ENCODE data around the gene CAMKMT. TPM values are rescaled to one million over a fixed set of nuclear protein-coding genes. Genes with fewer than 3 reads are reported as not detected.
A peak's percentile ranks its signal among the peaks of the same experiment; 100 is the strongest.

Gene CAMKMT
- total RNA-seq, 3 donors from 2014 or later (not counting 1 experiment from before 2014, with no cell fraction given): 18.1 to 25.0 (median 20.6) TPM

DNA sequence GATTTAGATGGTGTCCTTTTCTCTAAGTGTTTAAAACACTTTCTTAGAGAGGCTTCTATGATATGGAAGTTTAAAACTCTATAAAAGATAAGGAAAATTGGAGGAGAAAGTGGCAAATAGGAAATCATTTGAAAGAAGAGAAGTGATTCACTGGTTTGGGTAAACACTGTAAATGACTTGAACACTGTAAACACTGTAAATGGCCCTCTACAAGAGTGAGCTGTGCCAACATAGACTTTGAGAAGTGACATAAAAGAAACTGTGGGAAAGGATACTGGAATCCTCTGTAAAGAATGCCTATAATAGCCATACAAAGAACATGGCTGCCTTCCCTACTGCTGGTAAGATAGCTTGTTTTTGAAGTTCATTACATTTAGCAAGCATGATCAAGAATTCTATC is 368.8 kb downstream of the CAMKMT start:
- no peak for ATAC-seq
- no peak overlapping the region for H3K4me3 ChIP-seq (ENCODE audit: low read length)
- no peak for DNase-seq

DNA sequence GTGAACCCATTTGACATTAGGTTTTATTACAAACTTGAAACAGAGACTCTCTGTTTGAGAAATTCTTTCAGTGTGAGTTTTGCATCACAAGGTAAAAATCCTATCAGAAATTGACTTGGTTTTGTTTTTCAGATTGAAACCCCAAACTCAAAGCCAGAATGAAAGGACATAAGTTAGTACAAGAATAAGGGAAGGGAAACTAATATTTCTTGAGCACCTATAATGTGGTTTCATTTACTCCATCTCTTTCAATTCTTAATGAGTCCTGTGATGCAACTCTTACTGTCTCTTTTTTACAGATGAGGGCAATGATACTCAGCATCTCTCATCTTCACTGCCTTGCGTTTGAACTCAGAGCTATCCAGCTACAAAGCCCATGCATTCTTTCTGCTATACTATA is 369.8 kb downstream of the CAMKMT start:
- DNase-seq (no peak), ATAC-seq (no peak)
- Histone ChIP-seq H3K4me1 (ENCODE audit: control insufficient read depth, insufficient read depth, low read length) (no peaks in the 10 kb centered on the region), H3K4me3 (ENCODE audit: low read length) (no peak overlapping the region), H3K36me3 (ENCODE audit: control insufficient read depth, insufficient read depth, low read length) (no peaks in the 10 kb centered on the region), H3K27me3 (ENCODE audit: control insufficient read depth, insufficient read depth, low read length) (no peaks in the 10 kb centered on the region), H3K9me3 (ENCODE audit: control insufficient read depth, insufficient read depth, low read length) (peaks cover 3% of the 10 kb centered on the region), H3K27ac (ENCODE audit: low read length) (no peak overlapping the region)
- Mint-ChIP-seq H3K27me3 (ENCODE audit: low read depth in 2 of 2) (peaks cover 0 to 3% of the 10 kb centered on the region in 2 donors), H3K9me3 (peaks cover 3% of the 10 kb centered on the region in 2 donors), H3K36me3 (peaks cover 5% of the 10 kb centered on the region), H3K4me1 (no peaks in the 10 kb centered on the region), H3K4me3 (no peak overlapping the region), H3K27ac (no peak overlapping the region)
- intact Hi-C loops (cut with micrococcal nuclease): no loop called here
- TF ChIP-seq, protein P1, sequence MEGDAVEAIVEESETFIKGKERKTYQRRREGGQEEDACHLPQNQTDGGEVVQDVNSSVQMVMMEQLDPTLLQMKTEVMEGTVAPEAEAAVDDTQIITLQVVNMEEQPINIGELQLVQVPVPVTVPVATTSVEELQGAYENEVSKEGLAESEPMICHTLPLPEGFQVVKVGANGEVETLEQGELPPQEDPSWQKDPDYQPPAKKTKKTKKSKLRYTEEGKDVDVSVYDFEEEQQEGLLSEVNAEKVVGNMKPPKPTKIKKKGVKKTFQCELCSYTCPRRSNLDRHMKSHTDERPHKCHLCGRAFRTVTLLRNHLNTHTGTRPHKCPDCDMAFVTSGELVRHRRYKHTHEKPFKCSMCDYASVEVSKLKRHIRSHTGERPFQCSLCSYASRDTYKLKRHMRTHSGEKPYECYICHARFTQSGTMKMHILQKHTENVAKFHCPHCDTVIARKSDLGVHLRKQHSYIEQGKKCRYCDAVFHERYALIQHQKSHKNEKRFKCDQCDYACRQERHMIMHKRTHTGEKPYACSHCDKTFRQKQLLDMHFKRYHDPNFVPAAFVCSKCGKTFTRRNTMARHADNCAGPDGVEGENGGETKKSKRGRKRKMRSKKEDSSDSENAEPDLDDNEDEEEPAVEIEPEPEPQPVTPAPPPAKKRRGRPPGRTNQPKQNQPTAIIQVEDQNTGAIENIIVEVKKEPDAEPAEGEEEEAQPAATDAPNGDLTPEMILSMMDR (IDR thresholded peaks at IDR 0.05): no peak
- WGBS (ENCODE audit: insufficient coverage): 100% methylated on average over 1 of the region's 1 CpG

More for the DNA sequence above, 368.8 kb downstream of the CAMKMT start:
- no peak overlapping the region for H3K4me3 Mint-ChIP-seq
- H3K27me3 ChIP-seq (ENCODE audit: control insufficient read depth, insufficient read depth, low read length): no peaks in the 10 kb centered on the region
- no peak overlapping the region for H3K27ac ChIP-seq (ENCODE audit: low read length)
- H3K27ac Mint-ChIP-seq: no peak overlapping the region
- intact Hi-C loops (cut with micrococcal nuclease): no loop called here
- H3K36me3 Mint-ChIP-seq: no peaks in the 10 kb centered on the region
- peaks cover 0 to 3% of the 10 kb centered on the region in 2 donors for H3K27me3 Mint-ChIP-seq (ENCODE audit: low read depth in 2 of 2)
- peaks cover 1% of the 10 kb centered on the region for H3K9me3 ChIP-seq (ENCODE audit: control insufficient read depth, insufficient read depth, low read length)
- TF ChIP-seq, protein P1 (IDR thresholded peaks at IDR 0.05): no peak
- H3K4me1 Mint-ChIP-seq: peaks cover 0 to under 1% of the 10 kb centered on the region in 2 donors
- H3K36me3 ChIP-seq (ENCODE audit: control insufficient read depth, insufficient read depth, low read length): no peaks in the 10 kb centered on the region
- no peaks in the 10 kb centered on the region for H3K4me1 ChIP-seq (ENCODE audit: control insufficient read depth, insufficient read depth, low read length)
- no peaks in the 10 kb centered on the region for H3K9me3 Mint-ChIP-seq

DNA sequence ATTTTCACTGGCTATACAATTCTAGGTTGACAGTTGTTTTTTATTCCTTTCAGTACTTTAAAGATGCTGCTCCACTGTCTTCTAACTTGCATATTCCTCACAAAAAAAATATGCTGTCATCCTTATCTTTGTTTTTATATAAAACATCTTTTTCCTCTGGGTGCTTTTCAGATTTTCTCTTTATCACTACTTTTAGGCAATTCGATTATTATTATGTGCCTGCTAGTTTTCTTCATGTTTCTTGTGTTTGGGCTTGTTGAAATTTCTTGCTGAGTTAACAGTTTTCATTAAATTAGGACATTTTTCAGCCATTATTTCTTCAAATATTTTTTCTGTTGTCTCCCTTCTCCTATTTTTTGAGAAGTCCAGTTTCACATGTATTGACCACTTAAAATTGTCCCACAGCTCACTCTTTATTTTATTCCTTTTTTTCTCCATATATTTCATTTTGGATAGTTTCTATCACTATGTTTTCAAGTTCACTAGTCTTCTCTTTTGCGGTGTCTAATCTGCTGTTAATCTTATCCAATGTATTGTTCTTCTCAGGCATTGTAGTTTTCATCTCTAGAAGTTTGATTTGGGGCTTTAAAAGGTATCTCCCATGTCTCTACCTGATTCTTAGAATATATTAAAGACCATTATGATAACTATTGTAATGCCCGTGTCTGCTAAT is 374.7 kb downstream of the CAMKMT start:
- Mint-ChIP-seq H3K27me3 (ENCODE audit: low read depth in 2 of 2) (no peaks in the 10 kb centered on the region), H3K4me1 (no peaks in the 10 kb centered on the region), H3K4me3 (no peak overlapping the region), H3K9me3 (peaks cover 7 to 11% of the 10 kb centered on the region in 2 donors), H3K27ac (no peak overlapping the region), H3K36me3 (peaks cover 16% of the 10 kb centered on the region)
- 100% methylated on average over 1 of the region's 3 CpGs for WGBS (ENCODE audit: insufficient coverage)
- H3K36me3 ChIP-seq (ENCODE audit: control insufficient read depth, insufficient read depth, low read length): no peaks in the 10 kb centered on the region
- H3K4me1 ChIP-seq (ENCODE audit: control insufficient read depth, insufficient read depth, low read length): no peaks in the 10 kb centered on the region
- no peak overlapping the region for H3K27ac ChIP-seq (ENCODE audit: low read length)
- intact Hi-C loops (cut with micrococcal nuclease): no loop called here
- no peaks in the 10 kb centered on the region for H3K27me3 ChIP-seq (ENCODE audit: control insufficient read depth, insufficient read depth, low read length)
- H3K9me3 ChIP-seq (ENCODE audit: control insufficient read depth, insufficient read depth, low read length): peaks cover 7% of the 10 kb centered on the region
- no peak overlapping the region for H3K4me3 ChIP-seq (ENCODE audit: low read length)
- no peak for DNase-seq
- no peak for ATAC-seq
- TF ChIP-seq, protein P1 (IDR thresholded peaks at IDR 0.05): no peak

DNA sequence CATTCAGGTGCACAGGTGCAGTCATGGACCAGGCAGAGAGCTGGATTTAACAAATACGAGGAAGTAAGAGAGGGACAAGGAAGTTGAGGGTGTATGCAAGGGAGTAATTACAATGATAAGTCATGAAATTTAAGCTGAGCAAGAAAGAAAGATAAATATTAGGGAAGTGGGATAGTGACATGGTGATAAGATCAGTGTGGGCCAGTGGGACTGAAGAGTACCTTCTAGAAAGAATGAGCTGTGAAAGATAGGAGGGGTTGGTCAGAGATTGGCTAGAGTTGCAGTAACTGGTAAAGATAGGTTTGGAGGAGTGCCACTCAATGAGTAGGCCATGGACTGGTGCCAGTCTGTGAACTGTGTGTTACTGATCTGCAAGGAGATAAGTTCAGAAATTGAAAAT is 378.9 kb downstream of the CAMKMT start:
- TF ChIP-seq, protein P1 (IDR thresholded peaks at IDR 0.05): no peak
- Mint-ChIP-seq H3K27me3 (ENCODE audit: low read depth in 2 of 2) (no peaks in the 10 kb centered on the region), H3K27ac (no peak overlapping the region), H3K36me3 (peaks cover 16% of the 10 kb centered on the region), H3K9me3 (peaks cover 7 to 11% of the 10 kb centered on the region in 2 donors), H3K4me3 (no peak overlapping the region), H3K4me1 (no peaks in the 10 kb centered on the region)
- ATAC-seq (peak in 1 of 3 donors; percentile 71), DNase-seq (no peak)
- WGBS (ENCODE audit: insufficient coverage): 47% methylated on average over 1 of the region's 1 CpG
- no peaks in the 10 kb centered on the region for H3K4me1 ChIP-seq (ENCODE audit: control insufficient read depth, insufficient read depth, low read length)
- H3K36me3 ChIP-seq (ENCODE audit: control insufficient read depth, insufficient read depth, low read length): no peaks in the 10 kb centered on the region
- peaks cover 5% of the 10 kb centered on the region for H3K9me3 ChIP-seq (ENCODE audit: control insufficient read depth, insufficient read depth, low read length)
- intact Hi-C loops (cut with micrococcal nuclease): no loop called here
- H3K4me3 ChIP-seq (ENCODE audit: low read length): no peak overlapping the region
- no peaks in the 10 kb centered on the region for H3K27me3 ChIP-seq (ENCODE audit: control insufficient read depth, insufficient read depth, low read length)
- H3K27ac ChIP-seq (ENCODE audit: low read length): no peak overlapping the region
